ENCODE results near the gene SLC47A2. TPM values are rescaled to one million over a fixed set of nuclear protein-coding genes. Genes with fewer than 3 reads are reported as not detected.

The SLC47A2 gene
- total and polyA plus RNA-seq, 2 of the 13 experiments (the other 11 are each of a cell fraction or from before 2014, with no cell fraction given): 0.04 TPM; not detected in 1

GRCh38 chr17:19677736-19678379 is 38.5 kb downstream of the SLC47A2 start (continued):
- TF ChIP-seq ZNF615 (CRISPR knock-in tag; IDR thresholded peaks at IDR 0.05; ENCODE audit: borderline replicate concordance) (no peak), NCOR1 (IDR thresholded peaks at IDR 0.05; ENCODE audit: borderline replicate concordance, low read length) (no peak), THRA (CRISPR knock-in tag; IDR thresholded peaks at IDR 0.05; ENCODE audit: borderline replicate concordance) (no peak), ZNF33A (CRISPR knock-in tag; IDR thresholded peaks at IDR 0.05; ENCODE audit: borderline replicate concordance) (no peak), ZBTB33 (CRISPR knock-in tag; IDR thresholded peaks at IDR 0.05) (peak; percentile 73; the same call in 1 of the 2 replicates), ZNF687 (CRISPR knock-in tag; IDR thresholded peaks at IDR 0.05) (no peak)
